NCI-H82 treated with DMSO at 0.1 percent for 48 hours (cell line): ENCODE results near the gene PCAT7.

Experiments used
- DNase-seq: peaks from one replicate; lab custom pipeline; 2025; ENCODE audit not compliant: unreplicated experiment; lab: John Stamatoyannopoulos, UW

Gene PCAT7

GRCh38 chr9:94600715-94601114 lies 45.8 kb downstream of the PCAT7 start:
- no peak for DNase-seq

- no peak for DNase-seq
Observed at GRCh38 chr9:94602666-94603065, 47.8 kb downstream of the PCAT7 start.

- peak; percentile 0 for DNase-seq
Observed at GRCh38 chr9:94603259-94604160, 48.6 kb downstream of the PCAT7 start.

GRCh38 chr9:94606646-94607422 lies 52.0 kb downstream of the PCAT7 start:
- DNase-seq: no peak

- DNase-seq: no peak
Observed at GRCh38 chr9:94607423-94607691, 52.5 kb downstream of the PCAT7 start.

GRCh38 chr9:94610181-94610606 lies 55.3 kb downstream of the PCAT7 start:
- peak; percentile 11 for DNase-seq

GRCh38 chr9:94611638-94612068 lies 56.8 kb downstream of the PCAT7 start:
- no peak for DNase-seq

GRCh38 chr9:94612071-94612470 lies 57.2 kb downstream of the PCAT7 start:
- no peak for DNase-seq

GRCh38 chr9:94613003-94613402 lies 58.1 kb downstream of the PCAT7 start:
- DNase-seq: no peak

- no peak for DNase-seq
Observed at GRCh38 chr9:94619026-94619425, 64.1 kb downstream of the PCAT7 start.
